OCI-LY7 (cell line): Measurements from ENCODE around the gene ZFYVE28. TPM values are rescaled to one million over a fixed set of nuclear protein-coding genes. Genes with fewer than 3 reads are reported as not detected.
"Not testable (repeated sequence)": the region's sequence is repeated elsewhere in the genome, so short reads cannot be mapped to it uniquely, and the experiment has no call there.

Source experiments
- BruUV-seq: library from RNA; stranded (reverse); fragments of 400-500 nt; replicated peaks from 2 replicates; lab custom pipeline; 2021; lab: Mats Ljungman, UMichigan
- CTCF ChIA-PET: fragments of 300-600 bp; sonication (Branson Sonifier 250); formaldehyde crosslinking; loops from one replicate; lab custom pipeline; 2022; ENCODE audit warnings: antibody characterized with exemption; ENCODE audit not compliant: unreplicated experiment; lab: Charles Lee
- POLR2A ChIA-PET: fragments of 300-600 bp; sonication (Branson Sonifier 250); formaldehyde crosslinking; loops from one replicate; lab custom pipeline; 2022; ENCODE audit warnings: antibody characterized with exemption; lab: Charles Lee
- DNase-seq: peaks from one replicate; pipeline ENCODE4 v3.0.0-alpha.2; 2015; ENCODE audit warnings: low spot score
- H2AFZ ChIP-seq: fragments of 200-600 bp; sonication (generic), shearing (Covaris generic); 2 replicates; pipeline ENCODE4 v1.6.1; 2014; ENCODE audit warnings: mild to moderate bottlenecking, antibody characterized with exemption, low read length, moderate library complexity
- H3K27ac ChIP-seq: fragments of 200-600 bp; sonication (generic); 2 replicates; pipeline ENCODE4 v1.5.1; 2014; ENCODE audit warnings: mixed run types, low read depth, mild to moderate bottlenecking, moderate library complexity, low read length, inconsistent platforms; ENCODE audit not compliant: poor library complexity, severe bottlenecking
- H3K36me3 ChIP-seq: fragments of 200-600 bp; sonication (generic); 2 replicates; pipeline ENCODE4 v1.6.1; 2014; ENCODE audit warnings: mild to moderate bottlenecking, antibody characterized with exemption, low read length, moderate library complexity, mixed read lengths; ENCODE audit not compliant: insufficient read depth
- H3K4me1 ChIP-seq: fragments of 200-600 bp; sonication (generic); 2 replicates; pipeline ENCODE4 v1.5.1; 2014; ENCODE audit warnings: mild to moderate bottlenecking, low read length; ENCODE audit not compliant: insufficient read depth, poor library complexity, severe bottlenecking
- H3K4me2 ChIP-seq: fragments of 200-600 bp; sonication (generic); 2 replicates; pipeline ENCODE4 v1.6.1; 2014; ENCODE audit warnings: mild to moderate bottlenecking, low read length
- H3K4me3 ChIP-seq: fragments of 200-600 bp; sonication (generic); 2 replicates; pipeline ENCODE4 v1.5.1; 2014; ENCODE audit warnings: mild to moderate bottlenecking, low read depth, low read length; ENCODE audit not compliant: poor library complexity, severe bottlenecking
- H3K79me2 ChIP-seq: fragments of 200-600 bp; sonication (generic); 2 replicates; pipeline ENCODE4 v1.6.1; 2016; ENCODE audit warnings: low read depth, mild to moderate bottlenecking, low read length, moderate library complexity, mixed read lengths; ENCODE audit not compliant: insufficient read depth
- H3K9me2 ChIP-seq: fragments of 200-600 bp; sonication (generic); 2 replicates; pipeline ENCODE4 v1.6.1; 2016; ENCODE audit warnings: mild to moderate bottlenecking, low read length, mixed read lengths; ENCODE audit not compliant: insufficient read depth
- H3K9me3 ChIP-seq: fragments of 200-600 bp; sonication (generic); 2 replicates; pipeline ENCODE4 v1.6.1; 2014; ENCODE audit warnings: mild to moderate bottlenecking, mixed run types, low read length, mixed read lengths
- H4K20me1 ChIP-seq: fragments of 200-600 bp; sonication (generic); 2 replicates; pipeline ENCODE4 v1.6.1; 2014; ENCODE audit warnings: mild to moderate bottlenecking, antibody characterized with exemption, low read length, moderate library complexity, mixed read lengths; ENCODE audit not compliant: insufficient read depth
- EZH2phosphoT487 ChIP-seq: fragments of 200-600 bp; sonication (generic); IDR thresholded peaks from 2 replicates; pipeline ENCODE4 v1.6.1; 2018; ENCODE audit warnings: low read depth, borderline replicate concordance, mild to moderate bottlenecking, mixed run types, antibody characterized with exemption, low read length, moderate library complexity, mixed read lengths
- intact Hi-C: fragments of 100-400 bp; cut with micrococcal nuclease; formaldehyde crosslinking; loops from one replicate; pipeline ENCODE4 v1.10.0; 2022; ENCODE audit not compliant: unreplicated experiment
- total RNA-seq, 2 experiments: library from RNA; depleted of rRNA in 1 of 2; stranded (reverse); fragments of >200 nt in 1 of 2; shearing (Covaris generic) in 1 of 2; gene quantifications; 2 replicates each; pipeline ENCODE4 v1.2.3, GENCODE V29; 2014 to 2022
- TF ChIP-seq, protein P1 (sequence below): fragments of 200-600 bp; sonication (generic); conservative IDR thresholded peaks from 2 replicates; pipeline ENCODE4 v1.5.1; 2014; ENCODE audit warnings: mild to moderate bottlenecking, antibody characterized with exemption, low read length, moderate library complexity, mixed read lengths

Gene ZFYVE28
- total RNA-seq, 2 experiments from 2014 or later = 0.32 TPM; not detected in 1

DNA sequence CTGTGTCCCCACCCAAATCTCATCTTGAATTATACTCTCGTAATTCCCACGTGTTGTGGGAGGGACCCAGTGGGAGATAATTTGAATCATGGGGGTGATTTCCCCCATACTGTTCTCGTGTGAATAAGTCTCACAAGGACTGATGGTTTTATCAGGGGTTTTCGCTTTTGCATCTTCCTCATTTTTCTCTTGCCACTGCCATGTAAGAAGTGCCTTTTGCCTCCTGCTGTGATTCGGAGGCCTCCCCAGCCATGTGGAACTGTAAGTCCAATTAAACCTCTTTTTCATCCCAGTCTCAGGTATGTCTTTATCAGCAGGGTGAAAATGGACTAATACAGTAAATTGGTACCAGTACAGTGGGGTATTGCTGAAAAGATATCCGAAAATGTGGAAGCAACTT, 37.9 kb downstream of the ZFYVE28 start:
- H2AFZ ChIP-seq, intact Hi-C loops, H3K4me1 ChIP-seq, H3K27ac ChIP-seq, CTCF ChIA-PET, H3K4me2 ChIP-seq, H3K4me3 ChIP-seq, H3K9me3 ChIP-seq, DNase-seq, H3K36me3 ChIP-seq, H3K79me2 ChIP-seq, H3K9me2 ChIP-seq, H4K20me1 ChIP-seq, POLR2A ChIA-PET, BruUV-seq: not testable (repeated sequence)

GRCh38 chr4:2378898-2379297, 39.5 kb downstream of the ZFYVE28 start:
- DNase-seq = no peak
- H2AFZ ChIP-seq = no peak overlapping the region
- H3K9me3 ChIP-seq = no peaks in the 10 kb centered on the region
- no TSS peak for BruUV-seq
- no peak overlapping the region for H3K27ac ChIP-seq
- no peak overlapping the region for H3K4me3 ChIP-seq
- H3K79me2 ChIP-seq = no peaks in the 10 kb centered on the region
- H3K4me2 ChIP-seq = no peak overlapping the region
- no peak for TF ChIP-seq EZH2phosphoT487
- TF ChIP-seq, protein P1, sequence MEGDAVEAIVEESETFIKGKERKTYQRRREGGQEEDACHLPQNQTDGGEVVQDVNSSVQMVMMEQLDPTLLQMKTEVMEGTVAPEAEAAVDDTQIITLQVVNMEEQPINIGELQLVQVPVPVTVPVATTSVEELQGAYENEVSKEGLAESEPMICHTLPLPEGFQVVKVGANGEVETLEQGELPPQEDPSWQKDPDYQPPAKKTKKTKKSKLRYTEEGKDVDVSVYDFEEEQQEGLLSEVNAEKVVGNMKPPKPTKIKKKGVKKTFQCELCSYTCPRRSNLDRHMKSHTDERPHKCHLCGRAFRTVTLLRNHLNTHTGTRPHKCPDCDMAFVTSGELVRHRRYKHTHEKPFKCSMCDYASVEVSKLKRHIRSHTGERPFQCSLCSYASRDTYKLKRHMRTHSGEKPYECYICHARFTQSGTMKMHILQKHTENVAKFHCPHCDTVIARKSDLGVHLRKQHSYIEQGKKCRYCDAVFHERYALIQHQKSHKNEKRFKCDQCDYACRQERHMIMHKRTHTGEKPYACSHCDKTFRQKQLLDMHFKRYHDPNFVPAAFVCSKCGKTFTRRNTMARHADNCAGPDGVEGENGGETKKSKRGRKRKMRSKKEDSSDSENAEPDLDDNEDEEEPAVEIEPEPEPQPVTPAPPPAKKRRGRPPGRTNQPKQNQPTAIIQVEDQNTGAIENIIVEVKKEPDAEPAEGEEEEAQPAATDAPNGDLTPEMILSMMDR = no peak
- ChIA-PET POLR2A (no interaction called here), CTCF (no interaction called here)
- H3K4me1 ChIP-seq = no peaks in the 10 kb centered on the region
- H4K20me1 ChIP-seq = no peaks in the 10 kb centered on the region
- intact Hi-C loops = no loop called here
- H3K36me3 ChIP-seq = no peaks in the 10 kb centered on the region
- no peaks in the 10 kb centered on the region for H3K9me2 ChIP-seq

DNA sequence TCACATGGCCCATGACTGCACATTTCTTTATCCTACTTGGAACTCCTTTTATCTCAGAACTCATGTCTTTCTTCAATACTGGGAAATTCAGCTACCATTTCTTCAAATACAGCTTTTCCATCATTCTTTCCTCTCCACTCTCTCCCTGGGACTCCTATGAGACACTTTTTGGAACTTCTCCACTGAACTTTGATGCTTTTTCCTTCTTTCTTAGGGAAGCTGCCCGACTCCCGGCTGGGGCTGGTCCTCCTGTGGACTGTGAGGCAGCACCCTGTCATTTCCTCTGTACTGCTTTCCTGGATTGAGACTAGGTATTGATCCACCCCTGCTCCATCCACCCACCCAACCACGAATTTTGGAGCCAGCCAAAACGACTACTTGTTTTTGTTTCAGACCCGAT, 40.0 kb downstream of the ZFYVE28 start:
- intact Hi-C loops = no loop called here
- H3K27ac ChIP-seq = no peak overlapping the region
- no peaks in the 10 kb centered on the region for H3K36me3 ChIP-seq
- no peaks in the 10 kb centered on the region for H3K9me3 ChIP-seq
- H4K20me1 ChIP-seq = no peaks in the 10 kb centered on the region
- ChIA-PET POLR2A (no interaction called here), CTCF (no interaction called here)
- H3K9me2 ChIP-seq = no peaks in the 10 kb centered on the region
- H3K79me2 ChIP-seq = no peaks in the 10 kb centered on the region
- DNase-seq = no peak
- no peak overlapping the region for H3K4me3 ChIP-seq
- no peak overlapping the region for H3K4me2 ChIP-seq
- TF ChIP-seq EZH2phosphoT487 = no peak
- TF ChIP-seq, protein P1 = no peak
- no peak overlapping the region for H2AFZ ChIP-seq
- BruUV-seq = no TSS peak
- H3K4me1 ChIP-seq = no peaks in the 10 kb centered on the region
